Measurements from ENCODE around the gene USO1. TPM values are rescaled to one million over a fixed set of nuclear protein-coding genes. Genes with fewer than 3 reads are reported as not detected.

Gene USO1
- total and polyA plus RNA-seq, 2 of the 8 experiments (the other 6 are each of a cell fraction or from before 2014, with no cell fraction given): 57.3 to 198 TPM

DNA sequence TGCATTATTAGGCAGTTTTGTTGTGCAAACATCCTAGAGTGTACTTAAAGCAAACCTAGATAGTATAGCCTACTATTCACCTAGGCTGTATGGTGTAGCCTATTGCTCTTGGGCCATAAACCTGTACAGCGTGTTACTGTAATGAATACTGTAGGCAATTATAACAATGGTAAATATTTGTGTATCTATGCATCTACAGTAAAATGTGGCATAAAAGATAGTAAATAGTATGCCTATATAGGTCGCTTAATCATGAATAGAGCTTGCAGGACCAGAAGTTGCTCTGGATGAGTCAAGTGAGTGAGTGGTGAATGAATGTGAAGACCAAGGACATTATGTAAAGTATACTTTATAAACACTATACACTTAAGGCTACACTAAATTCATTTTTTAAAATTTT, 16.6 kb downstream of the USO1 start:
- Histone ChIP-seq H3K9me3 (ENCODE audit: insufficient read depth in 2 of 2, low read depth in 1 of 2, low read length in 1 of 2) (no peaks in the 10 kb centered on the region), H3K23me2 (ENCODE audit: low read depth, low read length) (no peaks in the 10 kb centered on the region), H3K79me1 (ENCODE audit: low read depth, low read length) (peaks cover 2% of the 10 kb centered on the region; the same call in 1 of the 2 replicates), H3K14ac (ENCODE audit: insufficient read length) (no peak overlapping the region), H4K20me1 (replicated peaks in 1 of 2; ENCODE audit: control insufficient read depth in 1 of 2, insufficient read depth in 2 of 2, low read length in 2 of 2) (peaks cover 4 to 6% of the 10 kb centered on the region in 2 experiments), H2BK15ac (ENCODE audit: low read length) (no peak overlapping the region), H3K9ac (replicated peaks in 1 of 4; ENCODE audit: extremely low read depth in 1 of 4, low read depth in 3 of 4, low read length in 3 of 4) (no peak overlapping the region), H2BK20ac (ENCODE audit: low read length) (no peak overlapping the region), H2BK5ac (ENCODE audit: low read depth, low read length) (no peak overlapping the region), H3K4me2 (ENCODE audit: insufficient read depth in 1 of 2, low read depth in 2 of 2, low read length in 2 of 2) (no peak overlapping the region), H2BK120ac (replicated peaks; ENCODE audit: low read depth, low read length) (no peak overlapping the region), H4K5ac (ENCODE audit: insufficient read length, low read depth, low read length) (no peak overlapping the region), H3K4me3 (ENCODE audit: extremely low read depth in 1 of 4, insufficient read depth in 2 of 4, low read depth in 3 of 4, low read length in 4 of 4) (no peak overlapping the region), H2AFZ (ENCODE audit: low read length) (no peak overlapping the region), H3K27me3 (replicated peaks in 1 of 4; ENCODE audit: control insufficient read depth in 3 of 4, extremely low read depth in 1 of 4, insufficient read depth in 3 of 4, low read length in 3 of 4) (no peaks in the 10 kb centered on the region), H3K79me2 (ENCODE audit: control insufficient read depth in 1 of 2, insufficient read depth in 2 of 2, low read length in 2 of 2) (peaks cover under 1 to 88% of the 10 kb centered on the region in 2 experiments; a peak in 3 of 4 replicates), H3K18ac (ENCODE audit: extremely low read depth, low read length) (no peak overlapping the region), H3K4me1 (replicated peaks in 1 of 4; ENCODE audit: control insufficient read depth in 3 of 4, insufficient read depth in 4 of 4, low read length in 3 of 4) (no peaks in the 10 kb centered on the region), H4K8ac (ENCODE audit: extremely low read depth, insufficient read depth, low read length) (no peak overlapping the region), H3K27ac (ENCODE audit: low read depth, low read length) (no peak overlapping the region), H4K91ac (replicated peaks; ENCODE audit: insufficient read length, low read length) (no peak overlapping the region), H2BK12ac (ENCODE audit: low read depth, low read length) (no peak overlapping the region), H3K23ac (ENCODE audit: insufficient read length) (no peak overlapping the region), H3K56ac (replicated peaks; ENCODE audit: insufficient read length, low read depth, low read length) (no peak overlapping the region), H3K4ac (replicated peaks; ENCODE audit: insufficient read length, low read depth, low read length) (no peak overlapping the region), H3K36me3 (ENCODE audit: control insufficient read depth in 2 of 4, insufficient read depth in 4 of 4, low read length in 3 of 4) (peaks cover 0 to 15% (median 2%) of the 10 kb centered on the region in 4 experiments; a peak in 2 of 8 replicates), H2AK5ac (ENCODE audit: low read depth, low read length) (no peak overlapping the region)
- WGBS, 2 experiments (ENCODE audit: extremely low coverage in 1 of 2, insufficient coverage in 1 of 2, insufficient read length in 1 of 2, insufficient replicate concordance in 2 of 2, low coverage in 1 of 2, low lambda C conversion rate in 2 of 2, missing lambda C conversion rate in 1 of 2): 97% methylated on average over 2 of the region's 2 CpGs; no CpG with 5 or more reads in 1 of the 2 experiments
- FAIRE-seq (no peak), DNase-seq (ENCODE audit: low read depth in 1 of 2, low spot score in 2 of 2) (no peak)
- CTCF ChIA-PET (ENCODE audit: partially characterized antibody): interaction anchor here (0.9 kb wide), 1 partner anchor 63 kb away, joined by 3 read pairs; no protein-coding TSS in a partner anchor
- POLR2A ChIA-PET (ENCODE audit: partially characterized antibody): interaction anchor here (0.6 to 1.9 kb wide), 4 partner anchors 10 to 712 kb away, joined by 3 to 9 read pairs (median 4); partner anchors contain the start of gene USO1
- TF ChIP-seq RNF2 (IDR thresholded peaks at IDR 0.05; ENCODE audit: borderline replicate concordance, low read depth, low read length, missing control alignments, poor library complexity, severe bottlenecking): no peak
- TF ChIP-seq RBBP5 (IDR thresholded peaks at IDR 0.05; ENCODE audit: borderline replicate concordance, low read depth, low read length): no peak
- TF ChIP-seq KDM1A (IDR thresholded peaks at IDR 0.05; ENCODE audit: borderline replicate concordance, low read length): no peak
- no peak for TF ChIP-seq HDAC6 (IDR thresholded peaks at IDR 0.05; ENCODE audit: low read depth, low read length)
- no peak for TF ChIP-seq SP1 (IDR thresholded peaks at IDR 0.05; ENCODE audit: low read depth, low read length)
- TF ChIP-seq PHF8 (conservative IDR thresholded peaks at IDR 0.05; ENCODE audit: low read depth, low read length): no peak
- TF ChIP-seq ZNF274 (IDR thresholded peaks at IDR 0.05; ENCODE audit: borderline replicate concordance, extremely low read depth, low read length): no peak
- TF ChIP-seq SIN3A (conservative IDR thresholded peaks at IDR 0.05 in 1 of 2, IDR thresholded peaks at IDR 0.05 in 1 of 2; ENCODE audit: low read depth in 1 of 2, low read length in 2 of 2): no peak
- TF ChIP-seq BACH1 (IDR thresholded peaks at IDR 0.05; ENCODE audit: low read length): no peak
- TF ChIP-seq FOSL1 (IDR thresholded peaks at IDR 0.05; ENCODE audit: insufficient read depth, low read depth, low read length): no peak
- TF ChIP-seq GABPA (IDR thresholded peaks at IDR 0.05; ENCODE audit: borderline replicate concordance, insufficient read depth, low read length): no peak
- no peak for TF ChIP-seq SIRT6 (IDR thresholded peaks at IDR 0.05; ENCODE audit: low read length)
- TF ChIP-seq NRF1 (IDR thresholded peaks at IDR 0.05; ENCODE audit: low read depth, low read length): no peak
- TF ChIP-seq TAF1 (IDR thresholded peaks at IDR 0.05; ENCODE audit: low read depth, low read length): no peak
